ENCODE results near the gene LBHD1. TPM values are rescaled to one million over a fixed set of nuclear protein-coding genes. Genes with fewer than 3 reads are reported as not detected.

Gene LBHD1
- total and polyA plus RNA-seq, 2 of the 13 experiments (the other 11 are each of a cell fraction or from before 2014, with no cell fraction given): 3.2 to 3.7 TPM

- TF ChIP-seq ZBTB4 (CRISPR knock-in tag; IDR thresholded peaks at IDR 0.05; ENCODE audit: borderline replicate concordance) (no peak), ZNF432 (CRISPR knock-in tag; IDR thresholded peaks at IDR 0.05; ENCODE audit: borderline replicate concordance) (no peak), ZNF160 (CRISPR knock-in tag; IDR thresholded peaks at IDR 0.05) (peak; percentile 70; the same call in 1 of the 2 replicates), ZNF530 (CRISPR knock-in tag; IDR thresholded peaks at IDR 0.05; ENCODE audit: low read depth) (no peak), ZNF510 (CRISPR knock-in tag; IDR thresholded peaks at IDR 0.05; ENCODE audit: low read depth) (no peak), ZBTB33 (CRISPR knock-in tag; IDR thresholded peaks at IDR 0.05) (peak; percentile 58), SRY (CRISPR knock-in tag; IDR thresholded peaks at IDR 0.05) (no peak), PATZ1 (CRISPR knock-in tag; IDR thresholded peaks at IDR 0.05) (peak; percentile 83), CERS6 (CRISPR knock-in tag; IDR thresholded peaks at IDR 0.05) (no peak), ATF6 (CRISPR knock-in tag; conservative IDR thresholded peaks at IDR 0.05) (no peak), MTERF4 (CRISPR knock-in tag; IDR thresholded peaks at IDR 0.05) (no peak), THYN1 (CRISPR knock-in tag; IDR thresholded peaks at IDR 0.05; ENCODE audit: borderline replicate concordance, low read depth) (no peak), ZBTB3 (CRISPR knock-in tag; IDR thresholded peaks at IDR 0.05; ENCODE audit: borderline replicate concordance, low read depth) (peak; percentile 93; the same call in 1 of the 2 replicates), BORCS8-MEF2B (CRISPR knock-in tag; IDR thresholded peaks at IDR 0.05) (peak; percentile 94), ZNF737 (CRISPR knock-in tag; IDR thresholded peaks at IDR 0.05; ENCODE audit: borderline replicate concordance) (no peak)
Measured at GRCh38 chr11:62621567-62622470, 50.2 kb downstream of the LBHD1 start, which contains the start of gene B3GAT3 (continued).

Measured in HepG2 (cell line).